OCI-LY3 (cell line): ENCODE measurements around the gene SRGAP1.

Source experiments
- EZH2phosphoT487 ChIP-seq: fragments of 200-600 bp; shearing (Covaris generic); IDR thresholded peaks from 2 replicates; pipeline ENCODE4 v1.6.1; 2018; ENCODE audit warnings: antibody characterized with exemption, mixed run types, low read depth
- TF ChIP-seq, protein P1 (sequence below): fragments of 200-600, 300-600 bp; sonication (generic); IDR thresholded peaks from 2 replicates; pipeline ENCODE4 v1.5.1; 2014; ENCODE audit warnings: antibody characterized with exemption, low read length, low read depth

DNA sequence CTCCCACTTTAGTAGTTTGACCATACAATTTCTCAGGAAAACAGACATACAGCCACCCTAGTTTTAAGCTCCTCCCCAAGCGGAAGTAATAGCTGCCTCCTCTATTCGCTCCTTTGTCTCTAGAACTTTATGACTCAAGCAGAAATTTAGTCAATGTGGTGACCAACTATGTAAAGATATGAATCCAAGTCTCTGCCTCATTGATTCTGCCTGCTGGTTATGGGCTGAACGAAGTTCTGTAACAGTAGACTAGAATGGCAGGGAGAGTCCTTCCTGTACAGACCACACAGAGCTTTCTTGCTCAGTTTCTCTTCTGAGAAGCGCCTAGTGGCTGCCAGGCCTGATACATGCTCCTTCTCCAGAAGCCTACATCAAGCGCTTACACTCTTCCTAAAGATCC, 358.5 kb downstream of the SRGAP1 start:
- TF ChIP-seq, protein P1, sequence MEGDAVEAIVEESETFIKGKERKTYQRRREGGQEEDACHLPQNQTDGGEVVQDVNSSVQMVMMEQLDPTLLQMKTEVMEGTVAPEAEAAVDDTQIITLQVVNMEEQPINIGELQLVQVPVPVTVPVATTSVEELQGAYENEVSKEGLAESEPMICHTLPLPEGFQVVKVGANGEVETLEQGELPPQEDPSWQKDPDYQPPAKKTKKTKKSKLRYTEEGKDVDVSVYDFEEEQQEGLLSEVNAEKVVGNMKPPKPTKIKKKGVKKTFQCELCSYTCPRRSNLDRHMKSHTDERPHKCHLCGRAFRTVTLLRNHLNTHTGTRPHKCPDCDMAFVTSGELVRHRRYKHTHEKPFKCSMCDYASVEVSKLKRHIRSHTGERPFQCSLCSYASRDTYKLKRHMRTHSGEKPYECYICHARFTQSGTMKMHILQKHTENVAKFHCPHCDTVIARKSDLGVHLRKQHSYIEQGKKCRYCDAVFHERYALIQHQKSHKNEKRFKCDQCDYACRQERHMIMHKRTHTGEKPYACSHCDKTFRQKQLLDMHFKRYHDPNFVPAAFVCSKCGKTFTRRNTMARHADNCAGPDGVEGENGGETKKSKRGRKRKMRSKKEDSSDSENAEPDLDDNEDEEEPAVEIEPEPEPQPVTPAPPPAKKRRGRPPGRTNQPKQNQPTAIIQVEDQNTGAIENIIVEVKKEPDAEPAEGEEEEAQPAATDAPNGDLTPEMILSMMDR = no peak
- no peak for TF ChIP-seq EZH2phosphoT487
